SHP77 (cell line): Measurements from ENCODE around the gene CDKL4.
"Not testable (repeated sequence)": the region's sequence is repeated elsewhere in the genome, so short reads cannot be mapped to it uniquely, and the experiment has no call there.

Experiments used
- DNase-seq, 2 experiments: peaks; one replicate each; lab custom pipeline; 2025; lab: John Stamatoyannopoulos, UW

The CDKL4 gene

GRCh38 chr2:39243469-39244123, at the start of gene CDKL4:
Gene CDKL4, minus strand, starts transcription at chr2:39243970.
- no peak for DNase-seq

GRCh38 chr2:39290433-39290832, 46.7 kb upstream of the CDKL4 start:
- DNase-seq = no peak

DNA sequence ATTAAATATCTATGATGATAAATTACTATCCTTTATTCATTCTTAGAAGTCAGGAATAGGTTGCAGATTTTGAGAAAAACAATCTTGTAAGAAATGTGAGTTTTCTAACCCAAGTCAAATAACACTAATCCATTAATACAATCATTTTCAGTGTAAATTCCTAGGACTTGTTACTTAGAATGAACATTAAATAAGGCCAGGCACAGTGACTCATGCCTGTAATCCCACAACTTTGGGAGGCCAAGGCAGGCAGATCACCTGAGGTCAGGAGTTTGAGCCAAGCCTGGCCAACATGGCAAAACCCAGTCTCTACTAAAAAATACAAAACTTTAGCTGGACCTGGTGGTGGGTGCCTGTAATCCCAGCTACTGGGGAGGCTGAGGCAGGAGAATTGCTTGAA, 45.8 kb upstream of the CDKL4 start:
- no peak for DNase-seq

DNA sequence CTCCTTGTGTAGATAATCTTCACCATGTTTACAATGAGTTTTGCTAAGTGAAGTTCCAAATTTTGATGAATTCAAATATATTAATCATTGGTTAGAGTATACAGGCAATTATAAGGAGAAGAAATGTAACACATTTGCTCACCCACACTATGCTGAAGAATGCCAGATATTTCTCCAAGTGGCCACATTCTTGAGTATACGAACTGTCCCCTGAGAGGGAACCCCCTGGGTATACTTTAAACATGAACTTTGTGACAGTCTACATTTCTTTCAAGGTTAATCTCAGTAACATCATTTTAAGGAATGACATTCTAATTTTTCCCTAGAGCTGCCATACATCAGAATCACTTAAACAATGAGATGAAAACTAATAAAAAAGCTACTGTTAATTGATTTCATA, 39.8 kb upstream of the CDKL4 start:
- no peak for DNase-seq

DNA sequence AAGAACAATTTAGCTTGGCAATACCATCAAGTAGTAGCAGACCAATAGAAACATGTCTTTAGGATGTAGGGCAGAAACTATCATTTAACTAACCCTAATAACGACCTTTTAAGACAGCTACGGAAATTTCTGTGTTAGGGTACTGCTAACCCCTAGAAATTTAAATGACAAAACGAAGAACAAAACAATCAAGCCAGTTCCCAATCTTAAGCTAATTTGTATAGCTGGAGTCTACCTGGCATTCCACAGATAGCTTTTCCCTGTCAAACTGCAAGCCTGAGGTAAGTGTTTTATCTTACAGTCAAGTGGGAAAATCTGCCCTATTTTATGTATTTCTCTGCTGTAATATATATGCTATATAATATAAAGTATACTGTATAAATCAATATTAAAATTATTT, 37.6 kb upstream of the CDKL4 start:
- DNase-seq = no peak

DNA sequence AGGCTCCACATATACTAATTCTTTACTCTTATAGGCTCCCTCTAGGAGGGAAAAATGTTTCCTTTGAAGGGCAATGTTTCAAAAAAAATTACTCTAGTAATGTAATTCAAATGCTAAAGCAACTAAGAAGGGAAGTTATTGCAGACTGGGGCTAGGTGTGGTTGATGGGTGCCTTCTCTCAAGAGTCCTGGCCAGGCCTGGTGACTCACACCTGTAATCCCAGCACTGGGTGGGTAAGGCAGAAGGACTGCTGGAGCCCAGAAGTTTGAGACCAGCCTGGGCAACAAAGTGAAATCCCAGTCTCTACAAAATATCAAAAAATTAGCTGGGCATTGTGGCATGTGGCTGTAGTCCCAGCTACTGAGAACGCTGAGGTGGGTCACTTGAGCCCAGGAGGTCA, 31.2 kb upstream of the CDKL4 start:
- no peak for DNase-seq

DNA sequence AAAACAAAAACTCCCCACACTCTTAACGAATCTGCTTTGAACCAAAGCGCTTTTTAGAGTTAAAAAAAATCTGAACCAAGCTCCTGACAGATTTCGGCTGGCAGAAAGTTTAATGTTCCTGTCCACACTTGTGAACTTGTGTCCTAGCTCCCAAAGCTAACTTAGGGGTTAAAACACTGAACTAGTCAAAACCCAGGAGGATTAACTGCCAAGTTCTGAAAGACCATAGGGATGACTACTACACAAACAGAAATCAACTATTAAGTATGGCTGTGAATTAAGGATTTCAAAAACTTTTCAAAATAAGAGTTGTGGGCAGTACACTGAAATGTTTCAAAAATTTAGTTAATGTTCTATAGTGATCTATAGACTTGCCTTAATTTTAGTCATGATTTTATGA, 26.2 kb upstream of the CDKL4 start:
- no peak for DNase-seq

DNA sequence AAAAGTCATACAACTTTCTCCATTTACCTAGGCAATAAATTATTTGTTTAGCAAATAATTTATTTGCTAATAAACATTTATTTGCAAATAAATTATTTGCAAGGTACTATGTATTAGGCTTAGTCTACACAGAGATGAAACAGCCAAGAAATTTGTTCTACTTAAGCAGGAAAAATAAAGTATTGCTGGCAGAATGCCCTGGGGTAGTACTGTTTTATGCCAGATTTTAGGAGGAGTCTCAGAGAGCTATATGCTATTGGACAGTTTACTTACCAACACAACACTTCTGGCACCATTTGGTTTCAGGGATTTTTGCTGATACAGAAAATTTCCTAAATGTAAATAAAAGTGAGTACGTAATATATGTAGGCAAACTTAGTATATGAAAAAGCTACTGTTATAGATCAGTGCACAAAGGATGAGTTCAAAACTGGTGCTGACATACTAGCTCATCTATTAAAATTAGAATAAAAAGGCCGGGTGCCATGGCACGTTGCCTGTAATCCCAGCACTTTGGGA, 23.2 kb upstream of the CDKL4 start:
- no peak for DNase-seq

DNA sequence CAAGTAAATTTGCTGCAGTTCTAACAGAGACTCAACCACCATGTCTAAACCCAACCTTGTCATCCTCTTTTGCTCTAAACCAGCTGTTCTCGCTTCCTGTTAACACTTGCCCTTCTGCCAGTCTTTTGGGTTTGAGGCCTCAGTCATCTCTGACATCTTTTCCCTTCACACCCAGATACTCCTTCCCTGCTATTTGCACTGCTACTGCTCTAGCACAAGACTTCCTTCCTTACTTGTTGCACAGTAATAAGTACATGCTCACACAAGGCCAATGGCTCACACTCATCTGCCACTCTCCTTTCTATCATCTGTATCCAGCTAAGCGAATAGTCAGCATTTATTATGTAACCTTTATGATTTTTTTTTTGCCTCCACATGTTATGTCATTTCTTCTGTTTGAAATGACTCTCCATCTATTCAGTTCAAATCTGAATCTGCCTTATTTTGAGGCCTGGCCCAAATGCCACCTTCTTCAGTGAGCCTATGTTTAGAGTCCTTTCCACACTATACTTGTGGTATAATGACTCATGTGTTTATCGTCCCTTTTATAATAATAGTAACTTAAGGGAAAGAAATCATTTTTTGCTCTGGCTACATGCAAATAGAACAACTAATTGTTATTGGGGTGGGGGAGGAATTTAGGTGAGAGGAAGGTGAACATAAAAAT, 22.5 kb upstream of the CDKL4 start:
- no peak for DNase-seq

DNA sequence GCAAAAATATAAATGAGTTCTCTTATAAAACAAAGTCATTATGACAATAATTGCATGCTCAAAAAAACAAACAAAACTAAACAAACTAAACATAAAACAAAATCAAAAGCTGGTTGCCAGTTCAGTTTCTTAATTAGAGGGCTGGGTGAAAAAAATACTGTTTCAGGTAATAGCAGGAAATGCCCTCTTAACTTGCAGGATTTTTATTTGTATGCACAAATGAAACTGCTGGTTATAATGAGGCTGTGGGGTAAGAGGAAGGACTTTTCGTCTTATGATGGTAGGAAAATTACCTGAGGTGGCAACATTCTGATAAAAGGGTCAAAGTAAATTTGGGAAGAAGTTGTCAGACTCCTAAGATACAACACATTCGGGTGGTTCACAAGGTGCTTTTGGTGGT, 21.5 kb upstream of the CDKL4 start:
- no peak for DNase-seq

GRCh38 chr2:39264733-39265132, 21.0 kb upstream of the CDKL4 start:
- no peak for DNase-seq

DNA sequence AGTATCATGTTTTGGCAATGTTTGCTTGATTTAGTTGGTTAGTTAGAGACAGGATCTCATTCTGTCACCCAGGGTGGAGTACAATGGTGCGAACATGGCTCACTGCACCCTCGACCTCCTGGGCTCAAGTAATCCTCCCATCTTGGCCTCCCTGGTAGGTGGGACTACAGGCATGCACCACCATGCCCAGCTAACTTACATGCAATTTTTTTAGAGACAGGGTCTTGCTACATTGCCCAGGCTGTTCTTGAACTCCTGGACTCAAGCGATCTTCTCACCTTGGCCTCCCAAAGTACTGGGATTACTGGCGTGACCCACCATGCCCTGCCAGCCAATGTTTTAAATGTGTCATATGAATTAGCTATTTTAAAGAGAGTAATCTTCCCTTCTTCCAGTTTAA, 16.3 kb upstream of the CDKL4 start:
- DNase-seq = no peak

GRCh38 chr2:39256040-39256439, 12.3 kb upstream of the CDKL4 start:
- no peak for DNase-seq

- no peak for DNase-seq
Observed at GRCh38 chr2:39252888-39253518, 9.2 kb upstream of the CDKL4 start.

DNA sequence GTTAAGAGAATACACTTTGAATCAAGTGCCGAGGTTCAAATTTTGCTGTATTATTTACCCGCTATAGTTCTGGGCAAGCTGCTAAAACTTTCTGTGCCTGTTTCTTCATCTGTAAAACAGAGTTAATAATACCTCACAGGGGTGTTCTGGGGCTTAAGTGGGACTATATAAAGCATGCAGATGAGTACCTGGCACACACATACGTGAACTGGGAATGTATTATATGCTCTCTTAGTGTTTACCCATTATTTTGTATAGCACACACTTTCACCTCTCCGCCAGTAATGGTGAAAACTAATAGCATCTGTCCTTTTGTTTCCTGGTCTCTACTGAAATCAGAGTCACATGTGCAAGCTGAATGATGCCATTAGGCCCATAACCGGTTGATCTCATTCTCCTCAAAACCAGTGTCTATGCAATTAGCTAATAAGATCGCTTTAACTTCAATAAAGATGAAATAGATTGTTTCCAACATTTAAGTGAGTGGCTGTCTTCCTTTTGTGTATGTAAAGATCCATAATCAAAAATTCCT, 3.8 kb upstream of the CDKL4 start:
- no peak for DNase-seq

DNA sequence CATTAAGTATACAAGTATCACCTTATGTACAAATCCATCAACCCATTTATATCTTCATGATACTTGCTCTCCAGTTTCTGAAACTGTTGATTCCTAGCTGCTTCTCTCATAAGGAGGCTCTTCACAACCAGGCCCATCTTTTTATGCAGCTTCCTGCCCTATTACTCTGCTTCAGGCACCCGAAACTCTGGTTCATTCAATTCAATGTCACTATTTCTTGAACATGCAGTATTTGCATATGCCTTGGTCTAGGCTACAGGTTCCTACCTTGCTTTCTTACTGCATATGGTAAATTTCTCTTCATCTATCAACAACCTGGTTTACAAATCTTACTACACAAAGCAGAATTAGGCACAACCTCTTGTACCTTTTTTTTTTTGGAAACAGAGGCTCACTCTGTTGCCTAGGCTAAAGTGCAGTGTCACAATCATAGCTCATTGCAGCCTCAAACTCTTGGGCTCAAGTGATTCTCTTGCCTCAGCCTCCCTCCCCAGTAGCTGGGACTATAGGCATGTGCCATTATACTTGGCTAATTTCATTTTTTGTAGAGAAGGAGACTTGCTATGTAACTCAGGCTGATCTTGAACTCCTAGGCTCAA, 2.7 kb upstream of the CDKL4 start:
- no peak for DNase-seq

DNA sequence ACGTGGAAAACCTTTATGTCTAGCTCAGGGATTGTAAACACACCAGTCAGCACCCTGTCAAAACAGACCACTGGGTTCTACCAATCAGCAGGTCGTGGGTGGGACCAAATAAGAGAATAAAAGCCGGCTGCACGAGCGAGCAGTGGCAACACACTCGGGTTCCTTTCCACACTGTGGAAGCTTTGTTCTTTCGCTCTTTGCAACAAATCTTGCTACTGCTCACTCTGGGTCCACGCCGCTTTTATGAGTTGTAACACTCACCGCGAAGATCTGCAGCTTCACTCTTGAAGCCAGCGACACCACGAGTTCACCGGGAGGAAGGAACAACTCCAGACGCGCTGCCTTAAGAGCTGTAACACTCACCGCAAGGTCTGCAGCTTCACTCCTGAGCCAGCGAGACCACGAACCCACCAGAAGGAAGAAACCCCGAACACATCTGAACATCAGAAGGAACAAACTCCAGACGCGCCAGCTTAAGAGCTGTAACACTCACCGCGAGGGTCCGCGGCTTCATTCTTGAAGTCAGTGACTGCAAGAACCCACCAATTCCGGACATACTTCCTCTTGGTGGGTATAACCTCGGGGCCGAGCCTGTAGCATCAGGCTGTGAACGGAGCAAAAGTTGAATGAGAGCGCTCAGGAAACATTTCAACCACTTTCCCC, 1.3 kb upstream of the CDKL4 start:
- DNase-seq = not testable (repeated sequence)

DNA sequence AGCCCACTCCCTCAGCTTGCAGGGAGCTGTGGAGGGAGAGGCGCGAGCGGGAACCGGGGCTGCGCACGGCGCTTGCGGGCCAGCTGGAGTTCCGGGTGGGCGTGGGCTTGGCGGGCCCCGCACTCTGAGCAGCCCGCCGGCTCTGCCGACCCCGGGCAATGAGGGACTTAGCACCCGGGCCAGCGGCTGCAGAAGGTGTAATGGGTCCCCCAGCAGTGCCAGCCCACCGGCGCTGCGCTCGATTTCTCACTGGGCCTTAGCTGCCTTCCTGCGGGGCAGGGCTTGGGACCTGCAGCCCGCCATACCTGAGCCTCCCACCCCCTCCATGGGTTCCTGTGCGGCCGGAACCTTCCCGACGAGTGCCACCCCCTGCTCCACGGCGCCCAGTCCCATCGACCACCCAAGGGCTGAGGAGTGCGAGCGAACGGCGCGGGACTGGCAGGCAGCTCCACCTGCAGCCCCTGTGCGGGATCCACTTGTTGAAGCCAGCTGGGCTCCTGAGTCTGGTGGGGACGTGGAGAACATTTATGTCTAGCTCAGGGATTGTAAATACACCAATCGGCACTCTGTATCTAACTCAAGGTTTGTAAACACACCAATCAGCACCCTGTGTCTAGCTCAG, 582 bp upstream of the CDKL4 start:
- not testable (repeated sequence) for DNase-seq

DNA sequence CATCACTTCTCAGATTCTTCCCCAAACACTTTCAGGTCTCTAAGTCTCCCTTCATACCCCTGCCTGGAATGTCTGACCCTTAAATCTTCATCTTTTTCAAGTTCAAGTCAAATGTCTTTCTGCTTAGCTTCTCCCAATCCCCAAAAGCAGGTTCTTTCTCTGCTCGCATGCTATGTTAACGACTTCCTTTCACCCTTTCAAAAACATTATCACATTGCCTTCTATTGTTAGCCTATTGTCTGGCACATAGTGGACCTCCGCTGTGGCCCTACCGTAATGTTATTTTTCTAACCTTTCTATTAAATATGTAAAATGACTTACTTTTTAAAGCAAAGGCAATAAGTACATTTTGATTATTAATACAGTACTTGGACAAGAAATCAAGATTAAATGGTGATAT, 2.2 kb downstream of the CDKL4 start:
- DNase-seq = no peak

DNA sequence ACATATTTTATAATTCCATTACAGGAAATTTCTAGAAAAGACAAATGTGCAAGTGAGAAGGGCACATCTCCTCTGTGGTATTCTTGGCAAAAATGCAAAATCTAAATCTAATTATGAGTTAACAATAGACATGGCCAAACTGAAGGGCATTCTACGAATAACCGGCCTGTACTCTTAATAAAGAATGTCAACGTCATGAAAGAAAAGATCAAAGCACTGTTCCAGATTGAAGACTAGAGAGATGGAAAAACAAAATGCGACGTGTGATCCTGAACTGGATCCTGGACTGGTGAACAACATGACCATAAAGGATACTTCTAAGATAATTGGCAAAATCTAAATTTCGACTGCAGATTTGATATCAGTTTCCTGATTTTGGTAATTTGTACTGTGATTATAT, 3.0 kb downstream of the CDKL4 start:
- DNase-seq = no peak

- no peak for DNase-seq
Observed at GRCh38 chr2:39234754-39235153, 9.0 kb downstream of the CDKL4 start.

DNA sequence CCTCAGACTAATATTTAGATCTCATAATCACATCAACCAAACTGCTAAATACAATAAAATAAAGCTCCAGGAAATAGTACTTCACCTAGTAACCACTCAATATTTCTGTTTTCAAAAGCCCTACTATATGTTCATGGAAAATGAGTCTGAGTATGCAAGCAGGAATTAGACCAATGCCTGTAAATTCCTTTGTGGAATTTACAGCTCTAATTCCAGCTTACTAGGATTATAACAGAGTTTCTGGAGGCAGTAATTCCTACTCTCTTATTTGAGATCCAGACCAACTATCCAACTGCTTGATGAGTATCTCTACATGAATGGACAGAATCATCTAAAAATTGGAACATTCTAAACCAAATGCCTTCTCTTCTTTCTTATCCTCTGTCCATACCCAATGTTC, 11.6 kb downstream of the CDKL4 start:
- DNase-seq = no peak
